Measurements from ENCODE around the gene PRKAR1B. TPM values are rescaled to one million over a fixed set of nuclear protein-coding genes. Genes with fewer than 3 reads are reported as not detected.

The PRKAR1B gene
- total and polyA plus RNA-seq, 10 donors: 9.9 to 39.5 (median 23.5) TPM

- Histone ChIP-seq H3K27me3 (replicated peaks in 1 of 7) (peaks cover 0 to 87% (median 62%) of the 10 kb centered on the region in 7 donors), H3K9me3 (no peaks in the 10 kb centered on the region), H3K36me3 (no peaks in the 10 kb centered on the region), H3K27ac (peak within 1 kb of the TSS; percentile 74 to 90 (median 87)), H3K4me1 (peaks cover 25 to 84% (median 70%) of the 10 kb centered on the region in 6 donors), H3K4me3 (peak within 1 kb of the TSS; percentile 39 to 85 (median 66))
- intact Hi-C loops (cut with DNase I; ENCODE audit: low total_unique reads): loop anchor here (5.0 kb wide), 1 partner anchor 187 kb away; no protein-coding TSS in a partner anchor
- TF ChIP-seq POLR2AphosphoS5 (IDR thresholded peaks at IDR 0.05): peak in 2 of 3 donors; percentile 35 to 73
- TF ChIP-seq POLR2A (IDR thresholded peaks at IDR 0.05): no peak
- peak in 6 of 11 experiments; percentile 15 to 42 (median 28) for TF ChIP-seq CTCF (IDR thresholded peaks at IDR 0.05 in 8 of 11, conservative IDR thresholded peaks at IDR 0.05 in 3 of 11)
- DNase-seq: no peak
- 0 to 2% (median 1%) methylated on average over 3 to 130 of the region's 132 CpGs for WGBS, 5 donors
Measured at GRCh38 chr7:519484-520390, 207.3 kb downstream of the PRKAR1B start, which contains the start of gene PDGFA. Gene PDGFA, minus strand, starts transcription at chr7:519846. Its CDS starts 845 bp downstream, at chr7:519001.

GRCh38 chr7:518630-519483 lies 208.2 kb downstream of the PRKAR1B start:
- no peaks in the 10 kb centered on the region for H3K9me3 ChIP-seq
- peak; percentile 77 to 91 (median 89) for TF ChIP-seq POLR2AphosphoS5 (IDR thresholded peaks at IDR 0.05)
- peak in 1 of 3 donors; percentile 54 for TF ChIP-seq POLR2A (IDR thresholded peaks at IDR 0.05)
- peak in 3 of 11 experiments; percentile 15 to 28 (median 22) for TF ChIP-seq CTCF (IDR thresholded peaks at IDR 0.05 in 8 of 11, conservative IDR thresholded peaks at IDR 0.05 in 3 of 11)
- H3K4me1 ChIP-seq: peaks cover 25 to 93% (median 75%) of the 10 kb centered on the region in 6 donors
- intact Hi-C loops (cut with DNase I; ENCODE audit: low total_unique reads): loop anchor here (5.0 kb wide), 1 partner anchor 187 kb away; no protein-coding TSS in a partner anchor
- peaks cover 0 to under 1% (median 0%) of the 10 kb centered on the region in 6 donors for H3K36me3 ChIP-seq
- no peak for DNase-seq
- WGBS, 5 donors: 1 to 3% (median 1%) methylated on average over 47 to 93 of the region's 93 CpGs
- peaks cover 0 to 88% (median 62%) of the 10 kb centered on the region in 7 donors for H3K27me3 ChIP-seq (replicated peaks in 1 of 7)
- peak overlapping the region; percentile 39 to 85 (median 66) for H3K4me3 ChIP-seq
- peak overlapping the region; percentile 39 to 90 (median 87) for H3K27ac ChIP-seq

GRCh38 chr7:517774-518629 lies 209.1 kb downstream of the PRKAR1B start:
- H3K9me3 ChIP-seq: no peaks in the 10 kb centered on the region
- peaks cover 0 to 81% (median 62%) of the 10 kb centered on the region in 7 donors for H3K27me3 ChIP-seq (replicated peaks in 1 of 7)
- TF ChIP-seq POLR2A (IDR thresholded peaks at IDR 0.05) (no peak), CTCF (IDR thresholded peaks at IDR 0.05 in 8 of 11, conservative IDR thresholded peaks at IDR 0.05 in 3 of 11) (no peak), POLR2AphosphoS5 (IDR thresholded peaks at IDR 0.05) (peak in 2 of 3 donors; percentile 53 to 67)
- peak overlapping the region; percentile 39 to 85 (median 66) for H3K4me3 ChIP-seq
- peaks cover 0 to 9% (median 0%) of the 10 kb centered on the region in 6 donors for H3K36me3 ChIP-seq
- H3K27ac ChIP-seq: peak overlapping the region in 7 of 8 donors; percentile 76 to 90 (median 88)
- no peak for DNase-seq
- 1 to 2% (median 1%) methylated on average over 37 to 70 of the region's 70 CpGs for WGBS, 5 donors
- H3K4me1 ChIP-seq: peaks cover 24 to 94% (median 75%) of the 10 kb centered on the region in 6 donors
- intact Hi-C loops (cut with DNase I; ENCODE audit: low total_unique reads): loop anchor here (5.0 kb wide), 1 partner anchor 186 kb away; no protein-coding TSS in a partner anchor
